NCI-H345 treated with DMSO at 0.1 percent for 48 hours (cell line): ENCODE data around the gene PPFIA3.
"Not testable (repeated sequence)": the region's sequence is repeated elsewhere in the genome, so short reads cannot be mapped to it uniquely, and the experiment has no call there.

Experiments
- DNase-seq: peaks from one replicate; lab custom pipeline; 2025; ENCODE audit not compliant: unreplicated experiment; lab: John Stamatoyannopoulos, UW

Gene PPFIA3

DNA sequence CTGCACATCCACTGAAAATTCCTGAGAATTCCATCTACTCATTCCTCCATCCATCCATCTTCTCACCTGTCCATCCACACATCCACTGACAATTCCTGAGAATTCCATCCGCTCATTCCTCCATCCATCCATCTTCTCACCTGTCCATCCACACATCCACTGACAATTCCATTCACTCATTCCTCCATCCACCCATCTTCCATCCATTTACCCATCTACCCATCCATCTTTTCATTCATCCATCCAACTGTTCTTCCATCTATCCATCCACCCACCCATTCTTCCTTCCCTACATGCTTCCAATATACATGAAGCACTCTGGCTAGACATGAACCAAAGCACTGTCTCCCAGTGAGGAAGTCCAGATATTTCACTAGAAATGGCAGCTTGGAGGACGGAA lies 53.9 kb downstream of the PPFIA3 start:
- DNase-seq: no peak

DNA sequence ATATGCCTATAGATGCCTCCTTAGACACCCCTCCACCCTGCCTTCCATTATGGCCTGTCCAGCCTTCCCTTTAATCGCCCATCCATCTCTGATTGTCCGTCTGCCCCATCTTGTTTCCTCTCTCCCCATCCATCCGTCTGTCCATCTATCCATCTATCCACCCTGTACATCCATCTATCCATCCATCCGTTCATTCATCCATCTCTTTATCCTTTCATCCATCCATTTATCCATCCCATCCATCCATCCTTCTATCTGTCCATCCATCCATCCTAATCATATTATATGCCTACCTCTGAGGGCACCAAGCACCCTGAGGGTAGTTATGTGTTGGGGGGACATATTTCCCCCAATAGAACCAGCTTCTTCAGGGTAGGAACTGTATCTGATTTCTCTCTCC lies 61.3 kb downstream of the PPFIA3 start:
- DNase-seq: no peak

DNA sequence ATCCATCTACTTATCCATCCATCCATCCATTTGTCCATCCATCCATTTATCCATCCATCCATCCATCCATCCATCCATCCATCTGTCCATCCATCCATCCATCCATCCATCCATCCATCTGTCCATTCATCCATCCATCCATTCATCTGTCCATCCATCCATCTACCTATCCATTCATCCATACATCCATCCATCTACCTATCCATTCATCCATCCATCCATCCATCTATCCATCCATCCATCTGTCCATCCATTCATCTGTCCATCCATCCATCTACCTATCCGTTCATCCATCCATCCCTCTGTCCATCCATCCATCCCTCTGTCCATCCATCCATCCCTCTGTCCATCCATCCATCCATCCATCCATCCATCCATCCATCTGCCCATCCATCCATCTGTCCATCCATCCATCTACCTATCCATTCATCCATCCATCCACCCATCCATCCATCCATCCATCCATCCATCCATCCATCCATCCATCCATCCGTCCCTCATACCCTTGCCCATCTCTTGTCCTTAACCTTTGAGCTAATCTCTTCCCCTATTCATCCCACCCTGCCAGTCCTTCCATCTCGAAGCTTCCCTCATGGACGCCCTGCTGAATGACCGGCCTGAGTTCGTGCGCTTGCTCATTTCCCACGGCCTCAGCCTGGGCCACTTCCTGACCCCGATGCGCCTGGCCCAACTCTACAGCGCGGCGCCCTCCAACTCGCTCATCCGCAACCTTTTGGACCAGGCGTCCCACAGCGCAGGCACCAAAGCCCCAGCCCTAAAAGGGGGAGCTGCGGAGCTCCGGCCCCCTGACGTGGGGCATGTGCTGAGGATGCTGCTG lies 62.9 kb downstream of the PPFIA3 start:
- not testable (repeated sequence) for DNase-seq

DNA sequence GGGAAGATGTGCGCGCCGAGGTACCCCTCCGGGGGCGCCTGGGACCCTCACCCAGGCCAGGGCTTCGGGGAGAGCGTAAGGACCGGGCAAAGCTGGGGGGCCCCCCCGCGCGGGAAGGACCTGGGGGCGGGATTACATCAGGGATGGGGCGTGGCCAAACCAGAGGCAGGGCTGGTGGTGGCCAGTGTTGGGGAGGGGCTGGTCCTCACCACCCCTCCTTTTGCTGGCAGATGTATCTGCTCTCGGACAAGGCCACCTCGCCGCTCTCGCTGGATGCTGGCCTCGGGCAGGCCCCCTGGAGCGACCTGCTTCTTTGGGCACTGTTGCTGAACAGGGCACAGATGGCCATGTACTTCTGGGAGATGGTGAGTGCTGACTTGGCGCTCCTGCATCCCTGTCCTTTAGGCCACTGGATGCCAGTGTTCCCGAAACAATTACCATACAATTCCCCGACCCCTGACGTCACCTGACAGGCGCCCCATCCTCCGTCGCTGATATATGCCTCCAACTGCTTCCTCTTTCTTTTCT lies 63.6 kb downstream of the PPFIA3 start:
- no peak for DNase-seq

DNA sequence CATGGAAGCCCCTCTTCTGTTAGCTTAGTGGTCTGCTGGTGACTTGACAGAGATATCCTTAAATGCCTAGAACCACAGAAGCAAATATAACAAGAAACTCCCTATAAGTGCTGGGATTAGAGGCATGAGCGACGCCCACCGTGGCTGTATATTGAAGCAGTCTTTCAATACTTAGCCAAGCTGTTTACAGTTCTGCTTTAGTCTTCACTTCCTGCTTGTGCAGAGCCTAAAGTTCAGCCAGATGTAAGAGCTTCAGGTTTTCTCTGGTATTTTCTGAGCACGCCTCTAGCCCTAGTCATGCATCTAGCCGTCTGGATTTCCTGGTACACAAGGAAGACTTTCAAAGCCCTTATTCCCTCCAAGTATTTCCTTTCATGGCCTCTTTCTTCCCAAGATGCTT lies 66.8 kb downstream of the PPFIA3 start:
- no peak for DNase-seq

DNA sequence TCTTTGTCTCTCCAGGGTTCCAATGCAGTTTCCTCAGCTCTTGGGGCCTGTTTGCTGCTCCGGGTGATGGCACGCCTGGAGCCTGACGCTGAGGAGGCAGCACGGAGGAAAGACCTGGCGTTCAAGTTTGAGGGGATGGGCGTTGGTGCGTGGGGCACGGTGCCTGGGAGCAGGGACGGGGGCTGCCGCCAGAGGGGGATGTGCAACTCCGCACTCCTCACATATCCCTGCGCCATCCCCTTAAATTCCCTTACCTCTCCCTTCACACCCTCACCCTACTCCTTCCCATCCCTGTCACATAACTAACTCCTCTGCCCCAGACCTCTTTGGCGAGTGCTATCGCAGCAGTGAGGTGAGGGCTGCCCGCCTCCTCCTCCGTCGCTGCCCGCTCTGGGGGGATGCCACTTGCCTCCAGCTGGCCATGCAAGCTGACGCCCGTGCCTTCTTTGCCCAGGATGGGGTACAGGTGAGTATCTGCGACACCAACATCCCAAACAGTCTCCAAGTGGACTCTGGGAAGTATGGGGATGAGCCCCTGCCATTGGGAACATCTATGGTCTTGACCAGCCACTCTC lies 69.4 kb downstream of the PPFIA3 start:
- DNase-seq: no peak

DNA sequence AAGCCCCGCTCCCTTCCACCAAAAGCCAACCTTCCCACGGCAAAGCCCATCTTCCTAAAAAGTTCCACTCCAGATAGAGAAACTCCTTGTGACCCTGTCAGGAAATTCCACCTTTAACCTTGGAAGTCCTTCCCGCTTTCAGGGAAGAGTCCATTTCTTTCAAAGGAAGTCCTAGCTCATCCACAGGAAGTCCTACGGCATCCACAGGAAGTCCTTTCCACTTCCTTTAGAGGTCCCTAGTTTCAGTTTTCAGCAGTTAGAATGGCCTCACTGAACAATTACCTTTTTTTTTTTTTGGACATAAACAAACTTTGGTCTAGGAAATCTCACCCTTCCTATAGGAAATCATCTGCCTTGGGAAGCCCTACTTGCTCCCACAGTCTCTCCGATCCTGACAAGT lies 69.9 kb downstream of the PPFIA3 start:
- no peak for DNase-seq

DNA sequence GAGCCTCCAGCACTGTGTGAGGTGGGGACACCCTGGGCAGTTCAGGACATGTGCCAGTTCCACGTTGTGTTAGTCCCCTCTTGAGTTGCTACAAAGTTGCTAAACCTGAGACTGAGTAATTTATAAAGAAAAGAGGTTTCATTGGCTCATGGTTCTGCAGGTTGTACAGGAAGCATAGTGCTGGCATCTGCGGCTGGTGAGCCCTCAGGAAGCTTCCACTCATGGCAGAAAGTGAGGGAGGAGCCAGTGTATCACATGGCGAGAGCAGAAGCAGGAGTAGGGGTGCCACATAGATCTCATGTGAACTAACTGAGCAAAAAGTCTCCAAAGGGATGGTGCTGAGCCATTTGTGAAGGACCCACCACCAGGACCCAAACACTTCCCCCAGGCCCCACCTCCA lies 71.4 kb downstream of the PPFIA3 start:
- DNase-seq: no peak

DNA sequence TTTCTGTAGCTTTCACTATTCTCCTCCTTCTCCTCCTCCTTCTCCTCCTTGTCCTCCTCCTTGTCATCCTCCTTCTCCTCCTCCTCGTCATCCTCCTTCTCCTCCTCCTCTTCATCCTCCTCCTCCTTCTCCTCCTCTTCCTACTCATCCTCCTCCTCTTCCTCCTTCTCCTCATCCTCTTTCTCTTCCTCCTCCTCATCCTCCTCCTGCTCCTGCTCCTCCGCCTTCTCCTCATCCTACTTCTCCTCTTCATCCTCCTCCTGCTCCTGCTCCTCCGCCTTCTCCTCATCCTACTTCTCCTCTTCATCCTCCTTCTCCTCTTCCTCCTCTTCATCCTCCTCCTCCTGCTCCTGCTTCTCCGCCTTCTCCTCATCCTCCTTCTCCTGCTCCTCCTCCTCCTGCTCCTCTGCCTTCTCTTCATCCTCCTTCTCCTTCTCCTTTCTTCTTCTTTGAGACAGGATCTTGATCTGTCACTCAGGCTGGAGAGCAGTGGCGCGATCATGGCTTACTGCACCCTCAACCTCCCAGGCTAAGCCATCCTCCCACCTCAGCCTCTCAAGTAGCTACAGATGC lies 74.6 kb downstream of the PPFIA3 start:
- no peak for DNase-seq

DNA sequence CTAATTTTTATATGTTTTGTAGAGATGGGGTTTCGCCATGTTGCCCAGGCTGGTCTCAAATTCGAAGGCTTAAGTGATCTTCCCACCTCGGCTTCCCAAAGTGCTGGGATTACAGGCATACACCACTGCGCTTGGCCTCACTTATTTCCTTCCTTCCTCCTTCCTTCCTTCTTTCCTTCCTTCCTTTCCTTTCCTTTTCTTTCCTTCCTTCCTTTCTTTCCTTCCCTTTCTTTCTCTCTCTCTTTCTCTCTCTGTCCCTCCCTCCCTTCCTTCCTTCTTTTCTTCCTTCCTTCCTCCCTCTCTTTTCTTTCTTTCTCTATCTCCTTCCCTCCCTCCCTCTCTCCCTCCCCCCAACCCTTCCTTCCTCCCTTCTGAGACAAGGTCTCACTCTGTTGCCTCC lies 75.1 kb downstream of the PPFIA3 start:
- DNase-seq: no peak

DNA sequence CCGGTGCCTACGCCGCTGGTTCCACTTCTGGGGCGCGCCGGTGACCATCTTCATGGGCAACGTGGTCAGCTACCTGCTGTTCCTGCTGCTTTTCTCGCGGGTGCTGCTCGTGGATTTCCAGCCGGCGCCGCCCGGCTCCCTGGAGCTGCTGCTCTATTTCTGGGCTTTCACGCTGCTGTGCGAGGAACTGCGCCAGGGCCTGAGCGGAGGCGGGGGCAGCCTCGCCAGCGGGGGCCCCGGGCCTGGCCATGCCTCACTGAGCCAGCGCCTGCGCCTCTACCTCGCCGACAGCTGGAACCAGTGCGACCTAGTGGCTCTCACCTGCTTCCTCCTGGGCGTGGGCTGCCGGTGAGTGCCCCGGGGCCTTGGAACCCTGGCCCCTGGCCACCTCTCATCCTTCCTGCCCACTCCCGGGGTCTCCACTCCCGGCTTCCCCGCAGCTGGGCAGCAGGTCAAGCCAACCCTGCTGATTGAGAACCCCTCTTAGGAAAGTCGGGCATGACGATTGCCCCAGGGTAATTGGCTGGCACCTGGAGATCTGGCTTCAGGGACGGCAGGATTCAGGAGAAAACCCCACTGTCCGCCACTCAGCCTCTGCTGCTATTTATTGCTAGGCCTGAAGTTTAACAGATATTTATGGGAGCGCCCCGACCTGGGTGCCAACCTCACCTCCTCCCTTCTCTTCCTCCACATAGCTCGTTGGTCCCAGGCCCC lies 77.3 kb downstream of the PPFIA3 start:
- peak; percentile 57 for DNase-seq

DNA sequence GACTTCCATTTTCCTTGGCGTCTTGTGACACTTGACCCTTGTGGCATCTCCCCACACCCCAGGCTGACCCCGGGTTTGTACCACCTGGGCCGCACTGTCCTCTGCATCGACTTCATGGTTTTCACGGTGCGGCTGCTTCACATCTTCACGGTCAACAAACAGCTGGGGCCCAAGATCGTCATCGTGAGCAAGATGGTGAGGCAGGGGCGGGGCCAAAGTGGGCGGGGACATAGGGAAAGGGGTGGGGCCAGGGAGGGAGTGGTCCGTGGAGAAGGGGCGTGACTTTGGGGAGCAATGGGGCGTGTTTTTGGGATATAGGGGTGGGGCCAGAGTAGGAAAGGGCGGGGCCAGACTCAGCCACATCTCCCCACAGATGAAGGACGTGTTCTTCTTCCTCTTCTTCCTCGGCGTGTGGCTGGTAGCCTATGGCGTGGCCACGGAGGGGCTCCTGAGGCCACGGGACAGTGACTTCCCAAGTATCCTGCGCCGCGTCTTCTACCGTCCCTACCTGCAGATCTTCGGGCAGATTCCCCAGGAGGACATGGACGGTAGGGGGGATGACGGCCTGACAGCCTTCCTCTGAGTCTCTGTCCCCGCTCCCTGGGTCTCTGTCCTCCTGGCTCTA lies 81.0 kb downstream of the PPFIA3 start:
- no peak for DNase-seq
